HEK293 (cell line): Measurements from ENCODE around the gene FHIT.
A peak's percentile ranks its signal among the peaks of the same experiment; 100 is the strongest.

ENCODE experiments used
- CTCF ChIA-PET: fragments of 350-600 bp; formaldehyde crosslinking; extraction: SDS; loops from one replicate; lab custom pipeline; 2021; ENCODE audit warnings: antibody characterized with exemption; lab: Yijun Ruan, JAX
- POLR2A ChIA-PET: fragments of 300-600 bp; formaldehyde crosslinking; extraction: SDS; loops from one replicate; lab custom pipeline; 2020; ENCODE audit warnings: antibody characterized with exemption, inconsistent platforms; lab: Yijun Ruan, JAX
- H3K27ac ChIP-seq: fragments of 200-500 bp; sonication (Bioruptor generic); 2 replicates; pipeline ENCODE4 v1.5.1; 2014; ENCODE audit warnings: low read depth, low read length, control low read depth, inconsistent platforms; ENCODE audit errors: extremely low read depth
- H3K36me3 ChIP-seq, 2 experiments: fragments of 200-500 bp in 1 of 2; sonication (Bioruptor generic) in 1 of 2; 1 replicate in 1 of 2; 2 replicates in 1 of 2; pipeline ENCODE4 v1.5.1; 2014 to 2017; ENCODE audit warnings: inconsistent platforms in 2 of 2, low read length in 2 of 2; ENCODE audit not compliant: control insufficient read depth in 2 of 2, insufficient read depth in 1 of 2
- H3K4me1 ChIP-seq: fragments of 200-500 bp; sonication (Bioruptor generic); 2 replicates; pipeline ENCODE4 v1.5.1; 2014; ENCODE audit warnings: mild to moderate bottlenecking, low read length, inconsistent platforms; ENCODE audit not compliant: control insufficient read depth, insufficient read depth
- H3K4me3 ChIP-seq: 2 replicates; pipeline ENCODE4 v1.5.1; 2011; ENCODE audit warnings: low read depth, mild to moderate bottlenecking, control low read depth, low read length, moderate library complexity
- H3K9me3 ChIP-seq: fragments of 200-500 bp; sonication (Bioruptor generic); 2 replicates; pipeline ENCODE4 v1.5.1; 2014; ENCODE audit warnings: low read depth, low read length, inconsistent platforms; ENCODE audit not compliant: control insufficient read depth, insufficient read depth
- FEZF1 ChIP-seq: fragments of 450-650 bp; formaldehyde crosslinking; IDR thresholded peaks from 2 replicates; pipeline ENCODE4 v1.5.1; 2016; ENCODE audit warnings: missing biosample characterization, missing genetic modification characterization
- GLIS2 ChIP-seq: fragments of 450-650 bp; formaldehyde crosslinking; IDR thresholded peaks from 2 replicates; pipeline ENCODE4 v1.5.1; 2016; ENCODE audit warnings: missing biosample characterization, missing genetic modification characterization
- PRDM1 ChIP-seq: fragments of 450-650 bp; formaldehyde crosslinking; IDR thresholded peaks from 2 replicates; pipeline ENCODE4; 2016; ENCODE audit warnings: missing biosample characterization, missing genetic modification characterization
- SETDB1 ChIP-seq: IDR thresholded peaks from one replicate; pipeline ENCODE4 v1.6.1; 2017; ENCODE audit warnings: mild to moderate bottlenecking, low read length, moderate library complexity, mixed read lengths; ENCODE audit not compliant: insufficient read length
- TRIM28 ChIP-seq: IDR thresholded peaks from 2 replicates; pipeline ENCODE4 v1.6.1; 2011; ENCODE audit warnings: low read length, control low read depth, borderline replicate concordance
- WT1 ChIP-seq: fragments of 450-650 bp; formaldehyde crosslinking; IDR thresholded peaks from 2 replicates; pipeline ENCODE4 v1.5.1; 2016; ENCODE audit warnings: missing biosample characterization, missing genetic modification characterization
- ZFHX2 ChIP-seq: fragments of 450-650 bp; formaldehyde crosslinking; conservative IDR thresholded peaks from 2 replicates; pipeline ENCODE4 v1.5.1; 2016; ENCODE audit warnings: missing biosample characterization, missing genetic modification characterization
- ZNF140 ChIP-seq: fragments of 450-650 bp; formaldehyde crosslinking; IDR thresholded peaks from 2 replicates; pipeline ENCODE4 v1.5.1; 2016; ENCODE audit warnings: missing biosample characterization, missing genetic modification characterization
- ZNF302 ChIP-seq: fragments of 450-650 bp; formaldehyde crosslinking; IDR thresholded peaks from 2 replicates; pipeline ENCODE4 v1.5.1; 2016; ENCODE audit warnings: missing biosample characterization, missing genetic modification characterization, low read depth
- ZNF548 ChIP-seq: fragments of 450-650 bp; formaldehyde crosslinking; IDR thresholded peaks from 2 replicates; pipeline ENCODE4 v1.5.1; 2016; ENCODE audit warnings: missing biosample characterization, missing genetic modification characterization
- ZNF555 ChIP-seq: fragments of 450-650 bp; formaldehyde crosslinking; conservative IDR thresholded peaks from 2 replicates; pipeline ENCODE4 v1.5.1; 2017; ENCODE audit warnings: missing biosample characterization, mild to moderate bottlenecking, missing genetic modification characterization, inconsistent platforms
- ZNF561 ChIP-seq: fragments of 450-650 bp; IDR thresholded peaks from 2 replicates; pipeline ENCODE4 v1.5.1; 2018; ENCODE audit warnings: missing biosample characterization, missing genetic modification characterization, borderline replicate concordance
- ZNF701 ChIP-seq: fragments of 450-650 bp; formaldehyde crosslinking; IDR thresholded peaks from 2 replicates; pipeline ENCODE4 v1.5.1; 2016; ENCODE audit warnings: missing biosample characterization, missing genetic modification characterization
- TF ChIP-seq, protein P1 (sequence below): fragments of 450-650 bp; formaldehyde crosslinking; IDR thresholded peaks from 2 replicates; pipeline ENCODE4 v1.5.1; 2016; ENCODE audit warnings: missing biosample characterization, missing genetic modification characterization, low read depth
- TF ChIP-seq, protein P2 (sequence below): fragments of 450-650 bp; formaldehyde crosslinking; IDR thresholded peaks from 2 replicates; pipeline ENCODE4 v1.5.1; 2016; ENCODE audit warnings: missing biosample characterization, missing genetic modification characterization
- TF ChIP-seq, protein P3 (sequence below): fragments of 450-650 bp; formaldehyde crosslinking; conservative IDR thresholded peaks from 2 replicates; pipeline ENCODE4 v1.5.1; 2016; ENCODE audit warnings: low read depth, missing biosample characterization, missing genetic modification characterization
- TF ChIP-seq, protein P4 (sequence below): fragments of 450-650 bp; formaldehyde crosslinking; IDR thresholded peaks from 2 replicates; pipeline ENCODE4 v1.5.1; 2016; ENCODE audit warnings: missing biosample characterization, missing genetic modification characterization
- TF ChIP-seq, protein P5 (sequence below): fragments of 450-650 bp; formaldehyde crosslinking; IDR thresholded peaks from 2 replicates; pipeline ENCODE4 v1.5.1; 2017; ENCODE audit warnings: missing biosample characterization, missing genetic modification characterization
- TF ChIP-seq, protein P6 (sequence below): fragments of 450-650 bp; formaldehyde crosslinking; IDR thresholded peaks from 2 replicates; pipeline ENCODE4 v1.5.1; 2016; ENCODE audit warnings: missing biosample characterization, missing genetic modification characterization

The FHIT gene

DNA sequence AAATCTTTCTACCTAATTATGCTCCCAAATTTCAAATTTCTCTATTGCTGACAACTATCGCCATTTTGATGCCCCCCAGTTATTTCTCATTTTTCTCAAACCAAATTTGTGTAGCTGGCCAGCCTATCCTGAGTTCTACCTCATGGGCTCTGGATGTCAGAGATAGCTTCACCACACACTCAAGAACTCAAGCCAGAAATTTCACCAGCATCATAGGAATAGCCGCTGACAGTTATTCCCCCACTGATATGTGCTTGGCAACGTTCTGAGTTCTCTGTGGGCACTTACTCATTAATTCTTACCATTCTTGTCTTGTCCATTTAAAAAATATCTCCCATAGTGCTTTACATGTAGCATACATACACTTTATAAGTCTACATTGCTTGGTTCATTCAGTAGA is 264.7 kb downstream of the FHIT start (continued):
- TF ChIP-seq ZNF701 (tag by site-specific recombination) (no peak), PRDM1 (no peak), FEZF1 (tag by site-specific recombination) (no peak), ZNF548 (tag by site-specific recombination) (no peak), ZNF302 (no peak), ZNF140 (tag by site-specific recombination) (no peak)
- TF ChIP-seq, protein P1, sequence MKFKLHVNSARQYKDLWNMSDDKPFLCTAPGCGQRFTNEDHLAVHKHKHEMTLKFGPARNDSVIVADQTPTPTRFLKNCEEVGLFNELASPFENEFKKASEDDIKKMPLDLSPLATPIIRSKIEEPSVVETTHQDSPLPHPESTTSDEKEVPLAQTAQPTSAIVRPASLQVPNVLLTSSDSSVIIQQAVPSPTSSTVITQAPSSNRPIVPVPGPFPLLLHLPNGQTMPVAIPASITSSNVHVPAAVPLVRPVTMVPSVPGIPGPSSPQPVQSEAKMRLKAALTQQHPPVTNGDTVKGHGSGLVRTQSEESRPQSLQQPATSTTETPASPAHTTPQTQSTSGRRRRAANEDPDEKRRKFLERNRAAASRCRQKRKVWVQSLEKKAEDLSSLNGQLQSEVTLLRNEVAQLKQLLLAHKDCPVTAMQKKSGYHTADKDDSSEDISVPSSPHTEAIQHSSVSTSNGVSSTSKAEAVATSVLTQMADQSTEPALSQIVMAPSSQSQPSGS = no peak
- TF ChIP-seq, protein P2, sequence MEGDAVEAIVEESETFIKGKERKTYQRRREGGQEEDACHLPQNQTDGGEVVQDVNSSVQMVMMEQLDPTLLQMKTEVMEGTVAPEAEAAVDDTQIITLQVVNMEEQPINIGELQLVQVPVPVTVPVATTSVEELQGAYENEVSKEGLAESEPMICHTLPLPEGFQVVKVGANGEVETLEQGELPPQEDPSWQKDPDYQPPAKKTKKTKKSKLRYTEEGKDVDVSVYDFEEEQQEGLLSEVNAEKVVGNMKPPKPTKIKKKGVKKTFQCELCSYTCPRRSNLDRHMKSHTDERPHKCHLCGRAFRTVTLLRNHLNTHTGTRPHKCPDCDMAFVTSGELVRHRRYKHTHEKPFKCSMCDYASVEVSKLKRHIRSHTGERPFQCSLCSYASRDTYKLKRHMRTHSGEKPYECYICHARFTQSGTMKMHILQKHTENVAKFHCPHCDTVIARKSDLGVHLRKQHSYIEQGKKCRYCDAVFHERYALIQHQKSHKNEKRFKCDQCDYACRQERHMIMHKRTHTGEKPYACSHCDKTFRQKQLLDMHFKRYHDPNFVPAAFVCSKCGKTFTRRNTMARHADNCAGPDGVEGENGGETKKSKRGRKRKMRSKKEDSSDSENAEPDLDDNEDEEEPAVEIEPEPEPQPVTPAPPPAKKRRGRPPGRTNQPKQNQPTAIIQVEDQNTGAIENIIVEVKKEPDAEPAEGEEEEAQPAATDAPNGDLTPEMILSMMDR = no peak

DNA sequence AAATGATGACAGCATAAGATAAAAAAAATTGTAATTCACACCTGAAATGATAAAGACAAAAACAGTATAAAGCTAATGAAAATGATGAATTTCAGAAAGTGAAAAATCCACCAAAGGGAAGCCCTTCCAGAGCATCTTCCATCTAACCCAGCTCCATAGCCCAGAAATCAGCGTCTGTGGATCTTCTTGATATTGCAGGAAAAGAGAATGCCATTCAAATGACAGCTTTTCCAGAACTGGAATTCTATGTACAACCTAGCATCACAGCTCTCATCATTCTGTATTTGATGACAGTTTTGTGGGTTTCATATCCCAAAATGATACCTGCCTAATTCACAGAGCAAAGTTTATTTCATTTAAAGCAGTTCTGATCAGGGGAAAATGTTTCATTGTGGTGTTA is 267.3 kb downstream of the FHIT start:
- no peaks in the 10 kb centered on the region for H3K4me1 ChIP-seq
- POLR2A ChIA-PET = no interaction called here
- TF ChIP-seq TRIM28 (peak; percentile 62; the same call in 1 of the 2 replicates), SETDB1 (peak; percentile 43), ZNF555 (no peak)
- no peaks in the 10 kb centered on the region for H3K36me3 ChIP-seq
- CTCF ChIA-PET = interaction anchor here (0.7 kb wide), 1 partner anchor 978 kb away, joined by 4 read pairs; no protein-coding TSS in a partner anchor
- H3K4me3 ChIP-seq = no peak overlapping the region
- no peaks in the 10 kb centered on the region for H3K9me3 ChIP-seq
- no peak overlapping the region for H3K27ac ChIP-seq

DNA sequence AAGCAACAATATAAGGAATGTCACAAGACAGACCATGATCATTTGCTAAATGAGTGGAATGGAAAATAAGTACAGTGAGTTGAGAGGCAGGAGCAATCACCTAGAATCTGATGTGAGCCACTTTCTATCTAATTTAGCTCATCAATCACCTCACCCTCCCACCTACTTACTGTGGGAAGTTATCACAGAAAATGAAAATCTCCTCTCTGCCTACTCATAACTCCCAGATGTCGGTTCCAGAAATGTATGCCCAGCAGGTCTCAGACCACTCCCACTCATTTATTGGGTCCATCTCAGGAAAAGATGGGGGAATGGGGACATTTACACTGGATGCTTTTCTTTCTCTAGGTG is 270.9 kb downstream of the FHIT start:
- POLR2A ChIA-PET = no interaction called here
- TF ChIP-seq, protein P3, sequence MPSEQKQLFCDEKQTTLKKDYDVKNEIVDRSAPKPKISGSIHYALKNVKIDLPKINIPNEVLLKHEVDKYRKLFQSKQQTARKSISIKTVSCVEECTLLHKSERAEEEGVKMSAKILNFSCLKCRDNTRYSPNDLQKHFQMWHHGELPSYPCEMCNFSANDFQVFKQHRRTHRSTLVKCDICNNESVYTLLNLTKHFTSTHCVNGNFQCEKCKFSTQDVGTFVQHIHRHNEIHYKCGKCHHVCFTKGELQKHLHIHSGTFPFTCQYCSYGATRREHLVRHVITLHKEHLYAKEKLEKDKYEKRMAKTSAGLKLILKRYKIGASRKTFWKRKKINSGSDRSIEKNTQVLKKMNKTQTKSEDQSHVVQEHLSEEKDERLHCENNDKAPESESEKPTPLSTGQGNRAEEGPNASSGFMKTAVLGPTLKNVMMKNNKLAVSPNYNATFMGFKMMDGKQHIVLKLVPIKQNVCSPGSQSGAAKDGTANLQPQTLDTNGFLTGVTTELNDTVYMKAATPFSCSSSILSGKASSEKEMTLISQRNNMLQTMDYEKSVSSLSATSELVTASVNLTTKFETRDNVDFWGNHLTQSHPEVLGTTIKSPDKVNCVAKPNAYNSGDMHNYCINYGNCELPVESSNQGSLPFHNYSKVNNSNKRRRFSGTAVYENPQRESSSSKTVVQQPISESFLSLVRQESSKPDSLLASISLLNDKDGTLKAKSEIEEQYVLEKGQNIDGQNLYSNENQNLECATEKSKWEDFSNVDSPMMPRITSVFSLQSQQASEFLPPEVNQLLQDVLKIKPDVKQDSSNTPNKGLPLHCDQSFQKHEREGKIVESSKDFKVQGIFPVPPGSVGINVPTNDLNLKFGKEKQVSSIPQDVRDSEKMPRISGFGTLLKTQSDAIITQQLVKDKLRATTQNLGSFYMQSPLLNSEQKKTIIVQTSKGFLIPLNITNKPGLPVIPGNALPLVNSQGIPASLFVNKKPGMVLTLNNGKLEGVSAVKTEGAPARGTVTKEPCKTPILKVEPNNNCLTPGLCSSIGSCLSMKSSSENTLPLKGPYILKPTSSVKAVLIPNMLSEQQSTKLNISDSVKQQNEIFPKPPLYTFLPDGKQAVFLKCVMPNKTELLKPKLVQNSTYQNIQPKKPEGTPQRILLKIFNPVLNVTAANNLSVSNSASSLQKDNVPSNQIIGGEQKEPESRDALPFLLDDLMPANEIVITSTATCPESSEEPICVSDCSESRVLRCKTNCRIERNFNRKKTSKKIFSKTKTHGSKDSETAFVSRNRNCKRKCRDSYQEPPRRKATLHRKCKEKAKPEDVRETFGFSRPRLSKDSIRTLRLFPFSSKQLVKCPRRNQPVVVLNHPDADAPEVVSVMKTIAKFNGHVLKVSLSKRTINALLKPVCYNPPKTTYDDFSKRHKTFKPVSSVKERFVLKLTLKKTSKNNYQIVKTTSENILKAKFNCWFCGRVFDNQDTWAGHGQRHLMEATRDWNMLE (tag by site-specific recombination) = no peak
- TF ChIP-seq, protein P4, sequence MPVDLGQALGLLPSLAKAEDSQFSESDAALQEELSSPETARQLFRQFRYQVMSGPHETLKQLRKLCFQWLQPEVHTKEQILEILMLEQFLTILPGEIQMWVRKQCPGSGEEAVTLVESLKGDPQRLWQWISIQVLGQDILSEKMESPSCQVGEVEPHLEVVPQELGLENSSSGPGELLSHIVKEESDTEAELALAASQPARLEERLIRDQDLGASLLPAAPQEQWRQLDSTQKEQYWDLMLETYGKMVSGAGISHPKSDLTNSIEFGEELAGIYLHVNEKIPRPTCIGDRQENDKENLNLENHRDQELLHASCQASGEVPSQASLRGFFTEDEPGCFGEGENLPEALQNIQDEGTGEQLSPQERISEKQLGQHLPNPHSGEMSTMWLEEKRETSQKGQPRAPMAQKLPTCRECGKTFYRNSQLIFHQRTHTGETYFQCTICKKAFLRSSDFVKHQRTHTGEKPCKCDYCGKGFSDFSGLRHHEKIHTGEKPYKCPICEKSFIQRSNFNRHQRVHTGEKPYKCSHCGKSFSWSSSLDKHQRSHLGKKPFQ = no peak
- no peak for TF ChIP-seq ZNF561 (tag by site-specific recombination)
- no peak for TF ChIP-seq ZNF555
- TF ChIP-seq, protein P5, sequence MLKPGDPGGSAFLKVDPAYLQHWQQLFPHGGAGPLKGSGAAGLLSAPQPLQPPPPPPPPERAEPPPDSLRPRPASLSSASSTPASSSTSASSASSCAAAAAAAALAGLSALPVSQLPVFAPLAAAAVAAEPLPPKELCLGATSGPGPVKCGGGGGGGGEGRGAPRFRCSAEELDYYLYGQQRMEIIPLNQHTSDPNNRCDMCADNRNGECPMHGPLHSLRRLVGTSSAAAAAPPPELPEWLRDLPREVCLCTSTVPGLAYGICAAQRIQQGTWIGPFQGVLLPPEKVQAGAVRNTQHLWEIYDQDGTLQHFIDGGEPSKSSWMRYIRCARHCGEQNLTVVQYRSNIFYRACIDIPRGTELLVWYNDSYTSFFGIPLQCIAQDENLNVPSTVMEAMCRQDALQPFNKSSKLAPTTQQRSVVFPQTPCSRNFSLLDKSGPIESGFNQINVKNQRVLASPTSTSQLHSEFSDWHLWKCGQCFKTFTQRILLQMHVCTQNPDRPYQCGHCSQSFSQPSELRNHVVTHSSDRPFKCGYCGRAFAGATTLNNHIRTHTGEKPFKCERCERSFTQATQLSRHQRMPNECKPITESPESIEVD (tag by site-specific recombination) = no peak
- TF ChIP-seq GLIS2 (tag by site-specific recombination) = no peak
- TF ChIP-seq, protein P6, sequence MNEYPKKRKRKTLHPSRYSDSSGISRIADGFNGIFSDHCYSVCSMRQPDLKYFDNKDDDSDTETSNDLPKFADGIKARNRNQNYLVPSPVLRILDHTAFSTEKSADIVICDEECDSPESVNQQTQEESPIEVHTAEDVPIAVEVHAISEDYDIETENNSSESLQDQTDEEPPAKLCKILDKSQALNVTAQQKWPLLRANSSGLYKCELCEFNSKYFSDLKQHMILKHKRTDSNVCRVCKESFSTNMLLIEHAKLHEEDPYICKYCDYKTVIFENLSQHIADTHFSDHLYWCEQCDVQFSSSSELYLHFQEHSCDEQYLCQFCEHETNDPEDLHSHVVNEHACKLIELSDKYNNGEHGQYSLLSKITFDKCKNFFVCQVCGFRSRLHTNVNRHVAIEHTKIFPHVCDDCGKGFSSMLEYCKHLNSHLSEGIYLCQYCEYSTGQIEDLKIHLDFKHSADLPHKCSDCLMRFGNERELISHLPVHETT (tag by site-specific recombination) = no peak
- peak; percentile 64 for TF ChIP-seq ZFHX2 (tag by site-specific recombination)
- no peak for TF ChIP-seq WT1 (tag by site-specific recombination)

More for the DNA sequence above, 270.9 kb downstream of the FHIT start:
- H3K27ac ChIP-seq = no peak overlapping the region
- CTCF ChIA-PET = no interaction called here
- no peaks in the 10 kb centered on the region for H3K36me3 ChIP-seq
- H3K9me3 ChIP-seq = no peaks in the 10 kb centered on the region
- no peaks in the 10 kb centered on the region for H3K4me1 ChIP-seq
- H3K4me3 ChIP-seq = no peak overlapping the region
